Fibroblast of mammary gland (primary cell): Measurements from ENCODE around the gene CBFA2T2.

Experiments used
- DNase-seq: peaks from one replicate; pipeline ENCODE4 v3.0.0-alpha.2; 2010; ENCODE audit warnings: low read depth
- H3K4me3 ChIP-seq: 2 replicates; pipeline ENCODE4 v1.5.1; 2011; ENCODE audit warnings: low read depth, mild to moderate bottlenecking, low read length, moderate library complexity; ENCODE audit not compliant: control insufficient read depth
- CTCF ChIP-seq: conservative IDR thresholded peaks from 2 replicates; pipeline ENCODE4 v1.5.1; 2011; ENCODE audit warnings: low read depth, low read length, inconsistent platforms; ENCODE audit not compliant: control insufficient read depth, insufficient read depth

CBFA2T2 gene

GRCh38 chr20:33516882-33517281 is 27.0 kb downstream of the CBFA2T2 start:
- no peak for TF ChIP-seq CTCF
- no peak overlapping the region for H3K4me3 ChIP-seq
- DNase-seq = peak; percentile 26

GRCh38 chr20:33518071-33518470 is 28.2 kb downstream of the CBFA2T2 start:
- no peak for TF ChIP-seq CTCF
- DNase-seq = peak; percentile 72
- no peak overlapping the region for H3K4me3 ChIP-seq

DNA sequence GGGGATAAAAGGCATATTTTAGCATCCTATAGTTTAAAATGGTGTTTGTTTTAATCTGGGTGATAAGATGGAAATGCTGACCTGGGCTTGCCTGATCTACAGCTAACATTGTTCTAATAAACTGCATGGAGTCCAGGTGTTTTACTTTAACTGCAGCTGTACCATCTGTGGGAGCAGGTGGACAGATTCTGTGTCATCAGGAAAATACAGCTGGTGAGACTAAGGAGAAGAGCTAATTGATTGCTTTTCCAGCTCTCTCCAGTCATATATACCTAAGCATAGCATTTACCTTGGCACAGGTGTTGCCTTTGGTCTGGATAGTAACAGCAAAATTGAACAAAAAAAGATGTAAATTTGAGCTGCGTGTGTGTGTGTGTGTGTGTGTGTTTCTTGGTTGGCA is 31.6 kb downstream of the CBFA2T2 start:
- DNase-seq = no peak
- no peak for TF ChIP-seq CTCF
- H3K4me3 ChIP-seq = no peak overlapping the region

DNA sequence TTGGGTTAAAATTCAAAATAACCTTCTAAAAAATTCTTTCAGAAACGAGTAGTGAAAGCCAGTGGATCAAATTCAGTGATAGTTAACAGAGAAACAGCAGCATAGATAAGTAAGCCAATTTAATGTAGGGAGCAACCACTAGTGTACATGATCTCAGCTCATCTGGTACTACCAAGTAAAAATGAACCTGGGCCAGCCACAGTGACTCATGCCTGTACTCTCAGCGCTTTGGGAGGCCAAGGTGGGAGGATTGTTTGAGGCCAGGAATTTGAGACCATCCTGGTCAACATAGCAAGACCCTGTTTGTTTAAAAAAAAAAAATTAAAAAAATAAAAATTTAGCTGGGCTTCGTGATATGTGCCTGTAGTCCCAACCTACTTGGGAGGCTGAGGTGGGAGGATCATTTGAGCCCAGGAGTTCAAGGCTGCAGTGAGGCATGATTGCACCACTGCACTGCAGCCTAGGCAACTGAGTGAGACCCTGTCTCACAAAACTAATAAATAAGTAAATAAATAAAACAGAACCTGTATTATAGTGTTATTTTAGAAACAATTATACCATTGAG is 32.4 kb downstream of the CBFA2T2 start:
- H3K4me3 ChIP-seq = no peak overlapping the region
- TF ChIP-seq CTCF = no peak
- peak; percentile 39 for DNase-seq

GRCh38 chr20:33524261-33524660 is 34.4 kb downstream of the CBFA2T2 start:
- TF ChIP-seq CTCF = no peak
- DNase-seq = no peak
- no peak overlapping the region for H3K4me3 ChIP-seq

DNA sequence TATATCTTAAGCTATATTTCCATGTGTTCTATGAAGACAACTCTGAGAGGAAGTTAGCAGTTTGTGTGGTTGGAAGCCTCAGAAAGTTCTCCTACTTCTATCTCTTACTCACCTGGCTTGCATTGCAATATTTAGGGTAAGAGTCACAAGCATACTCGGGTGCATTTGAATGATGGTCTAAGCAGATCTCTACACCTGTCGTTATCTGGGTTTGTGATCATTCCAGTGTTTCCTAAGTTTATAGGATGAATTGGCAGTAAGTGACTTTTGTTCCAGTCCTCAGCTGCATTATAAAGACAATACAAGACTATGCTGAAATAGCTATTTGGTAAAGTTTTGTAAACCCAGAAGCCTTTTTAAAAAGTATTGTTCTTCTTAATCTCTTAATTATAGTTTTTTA is 36.9 kb downstream of the CBFA2T2 start:
- no peak for DNase-seq
- no peak for TF ChIP-seq CTCF
- H3K4me3 ChIP-seq = no peak overlapping the region
